ENCODE data around the gene DMBT1. TPM values are rescaled to one million over a fixed set of nuclear protein-coding genes. Genes with fewer than 3 reads are reported as not detected.

The DMBT1 gene
- total RNA-seq, 1 donor from 2014 or later = not detected

GRCh38 chr10:122688293-122688989 is 127.9 kb downstream of the DMBT1 start:
- intact Hi-C loops (cut with DNase I) = no loop called here
- H3K4me3 ChIP-seq = no peak overlapping the region
- no peaks in the 10 kb centered on the region for H3K36me3 ChIP-seq
- DNase-seq (ENCODE audit: extremely low spot score in 2 of 2) = no peak
- TF ChIP-seq POLR2A (IDR thresholded peaks at IDR 0.05) = no peak
- no peak for TF ChIP-seq POLR2AphosphoS5 (IDR thresholded peaks at IDR 0.05; ENCODE audit: insufficient read depth in 1 of 2, low read depth in 1 of 2)
- no peaks in the 10 kb centered on the region for H3K9me3 ChIP-seq
- H3K27ac ChIP-seq = no peak overlapping the region
- no peaks in the 10 kb centered on the region for H3K4me1 ChIP-seq
- H3K27me3 ChIP-seq = no peaks in the 10 kb centered on the region

- Histone ChIP-seq H3K4me3 (no peak overlapping the region), H3K27ac (no peak overlapping the region), H3K36me3 (no peaks in the 10 kb centered on the region), H3K27me3 (no peaks in the 10 kb centered on the region), H3K4me1 (no peaks in the 10 kb centered on the region), H3K9me3 (no peaks in the 10 kb centered on the region)
- intact Hi-C loops (cut with DNase I) = no loop called here
- TF ChIP-seq POLR2AphosphoS5 (IDR thresholded peaks at IDR 0.05; ENCODE audit: insufficient read depth in 1 of 2, low read depth in 1 of 2) (no peak), CTCF (IDR thresholded peaks at IDR 0.05) (no peak), POLR2A (IDR thresholded peaks at IDR 0.05) (no peak)
- no peak for DNase-seq (ENCODE audit: extremely low spot score in 2 of 2)
These were observed 128.7 kb downstream of the DMBT1 start for GRCh38 chr10:122689146-122689820.

GRCh38 chr10:122692744-122693143 is 132.2 kb downstream of the DMBT1 start:
- intact Hi-C loops (cut with DNase I) = no loop called here
- no peaks in the 10 kb centered on the region for H3K4me1 ChIP-seq
- no peak for DNase-seq (ENCODE audit: extremely low spot score in 2 of 2)

More at GRCh38 chr10:122692744-122693143, 132.2 kb downstream of the DMBT1 start:
- H3K36me3 ChIP-seq = no peaks in the 10 kb centered on the region
- TF ChIP-seq POLR2A (IDR thresholded peaks at IDR 0.05) = no peak
- no peak for TF ChIP-seq CTCF (IDR thresholded peaks at IDR 0.05)
- no peak for TF ChIP-seq POLR2AphosphoS5 (IDR thresholded peaks at IDR 0.05; ENCODE audit: insufficient read depth in 1 of 2, low read depth in 1 of 2)
- H3K27ac ChIP-seq = no peak overlapping the region
- H3K4me3 ChIP-seq = no peak overlapping the region
- no peaks in the 10 kb centered on the region for H3K9me3 ChIP-seq
- H3K27me3 ChIP-seq = no peaks in the 10 kb centered on the region

Other genes starting within 250 kb of the DMBT1 start
- gene PLEKHA1, start 186.0 kb upstream of the DMBT1 start, total RNA-seq = 28.7 TPM
- not detected for gene ARMS2, start 106.1 kb upstream of the DMBT1 start, total RNA-seq
- gene HTRA1, start 99.2 kb upstream of the DMBT1 start, total RNA-seq = 116 TPM
- gene C10orf120, start 139.1 kb downstream of the DMBT1 start, total RNA-seq = not detected